K562 (cell line): Measurements from ENCODE around the gene IL21. TPM values are rescaled to one million over a fixed set of nuclear protein-coding genes. Genes with fewer than 3 reads are reported as not detected.

Experiments used
- BRF1 ChIP-seq: IDR thresholded peaks from 3 replicates; pipeline ENCODE4 v1.6.1; 2011; ENCODE audit warnings: borderline replicate concordance, mild to moderate bottlenecking; ENCODE audit not compliant: insufficient read length; ENCODE audit errors: extremely low read depth
- CBX2 ChIP-seq: fragments of 200-600 bp; sonication (generic); IDR thresholded peaks from one replicate; pipeline ENCODE4 v1.6.1; 2012; ENCODE audit warnings: mild to moderate bottlenecking, low read length, inconsistent platforms; ENCODE audit not compliant: insufficient read depth, poor library complexity, severe bottlenecking
- CEBPZ ChIP-seq: fragments of 150-350 bp; IDR thresholded peaks from 2 replicates; pipeline ENCODE4 v1.6.1; 2014; ENCODE audit warnings: low read depth, mild to moderate bottlenecking, low read length, borderline replicate concordance
- CHCHD3 ChIP-seq: fragments of 250-450 bp; sonication (Bioruptor Pico); IDR thresholded peaks from 2 replicates; pipeline ENCODE4 v2.1.2; 2022; ENCODE audit warnings: mild to moderate bottlenecking
- CTCFL ChIP-seq: IDR thresholded peaks from 2 replicates; pipeline ENCODE4 v1.6.1; 2011; ENCODE audit warnings: borderline replicate concordance, low read depth, mild to moderate bottlenecking, moderate library complexity, low read length; ENCODE audit not compliant: insufficient read depth, poor library complexity, severe bottlenecking
- ETS2 ChIP-seq: IDR thresholded peaks from 2 replicates; pipeline ENCODE4 v1.6.1; 2016; ENCODE audit warnings: borderline replicate concordance, missing genetic modification characterization, mild to moderate bottlenecking, moderate library complexity, missing compliant biosample characterization; ENCODE audit not compliant: poor library complexity, severe bottlenecking
- EZH2 ChIP-seq: IDR thresholded peaks from 2 replicates; pipeline ENCODE4 v1.6.1; 2012; ENCODE audit warnings: low read depth, mild to moderate bottlenecking, inconsistent platforms, low read length, borderline replicate concordance
- FOXA1 ChIP-seq: fragments of 450-650 bp; IDR thresholded peaks from 2 replicates; pipeline ENCODE4 v1.6.1; 2016; ENCODE audit warnings: mild to moderate bottlenecking, borderline replicate concordance
- GATAD2A ChIP-seq: fragments of 450-650 bp; IDR thresholded peaks from 2 replicates; pipeline ENCODE4 v1.6.1; 2017
- JUNB ChIP-seq: fragments of 450-650 bp; formaldehyde crosslinking; conservative IDR thresholded peaks from 2 replicates; pipeline ENCODE4 v1.4.0; 2020; ENCODE audit warnings: mild to moderate bottlenecking
- JUND ChIP-seq, 2 experiments: IDR thresholded peaks; 2 replicates in 1 of 2; 3 replicates in 1 of 2; pipeline ENCODE4 v1.6.1; 2011; ENCODE audit warnings: borderline replicate concordance in 2 of 2, low read depth in 2 of 2, low read length in 2 of 2, improper control_type of control experiment in 1 of 2, missing biosample characterization in 1 of 2, missing genetic modification characterization in 1 of 2, missing genetic modification reagents in 1 of 2
- L3MBTL2 ChIP-seq: fragments of 450-650 bp; IDR thresholded peaks from 2 replicates; pipeline ENCODE4 v1.6.1; 2016; ENCODE audit warnings: mild to moderate bottlenecking, moderate library complexity
- PCBP2 ChIP-seq: fragments of 200-400 bp; formaldehyde crosslinking; IDR thresholded peaks from 2 replicates; pipeline ENCODE4 v1.6.1; 2018; ENCODE audit warnings: low read length, low read depth, mild to moderate bottlenecking, moderate library complexity; ENCODE audit not compliant: poor library complexity, severe bottlenecking
- POLR2B ChIP-seq: fragments of 450-650 bp; IDR thresholded peaks from 2 replicates; pipeline ENCODE4 v1.6.1; 2018; ENCODE audit warnings: low read depth; ENCODE audit not compliant: partially characterized antibody
- SMAD1 ChIP-seq: fragments of 150-350 bp; IDR thresholded peaks from 2 replicates; pipeline ENCODE4 v1.6.1; 2014; ENCODE audit warnings: low read length, low read depth; ENCODE audit not compliant: partially characterized antibody
- SPI1 ChIP-seq: IDR thresholded peaks from 2 replicates; pipeline ENCODE4 v1.6.1; 2011; ENCODE audit warnings: low read depth, low read length, control low read depth, borderline replicate concordance
- TSC22D4 ChIP-seq: fragments of 450-650 bp; IDR thresholded peaks from 2 replicates; pipeline ENCODE4 v1.6.1; 2016; ENCODE audit warnings: missing genetic modification characterization, missing biosample characterization, control low read depth
- ZNF347 ChIP-seq: fragments of 450-650 bp; formaldehyde crosslinking; IDR thresholded peaks from 2 replicates; pipeline ENCODE4 v1.4.0; 2020; ENCODE audit warnings: low read depth, mild to moderate bottlenecking, moderate library complexity
- ZNF408 ChIP-seq: fragments of 250-450 bp; sonication (Bioruptor Pico); IDR thresholded peaks from 2 replicates; pipeline ENCODE4 v1.4.0; 2020; ENCODE audit warnings: low read depth, mild to moderate bottlenecking, moderate library complexity
- ZNF57 ChIP-seq: fragments of 450-650 bp; formaldehyde crosslinking; IDR thresholded peaks from 2 replicates; pipeline ENCODE4 v1.4.0; 2020; ENCODE audit warnings: mild to moderate bottlenecking, moderate library complexity
- ZNF780A ChIP-seq: fragments of 250-450 bp; sonication (Bioruptor Pico); IDR thresholded peaks from 2 replicates; pipeline ENCODE4 v1.5.0; 2021; ENCODE audit warnings: mild to moderate bottlenecking
- polyA plus RNA-seq, 8 experiments: library from polyadenylated mRNA; depleted of rRNA in 4 of 8; stranded (reverse) in 5 of 8; unstranded in 3 of 8; fragments of >200 nt; fragmentation: Nextera tagmentation in 2 of 8; fragmentation: Illumina TruSeq in 1 of 8; extraction: Ambion mirVana in 2 of 8; extraction: Trizol in 1 of 8; gene quantifications; 2 replicates each; pipeline versions ENCODE4 v1.2.1 to v1.2.3, GENCODE V29; 2011 to 2014; ENCODE audit warnings: inconsistent platforms in 1 of 8, missing spikeins in 1 of 8
- total RNA-seq, 7 experiments: library from RNA; depleted of rRNA in 6 of 7; stranded (reverse); fragments of >200 nt in 6 of 7; fragmentation: Illumina TruSeq in 2 of 7; extraction: Trizol in 2 of 7; gene quantifications; 2 replicates each; pipeline versions ENCODE4 v1.2.1 to v1.2.3, GENCODE V29; 2011 to 2021; ENCODE audit warnings: low replicate concordance in 1 of 7

The IL21 gene
- total and polyA plus RNA-seq, 9 of the 15 experiments (the other 6 are each of a cell fraction or from before 2014, with no cell fraction given), result not detected

GRCh38 chr4:122602277-122603142 lies 18.4 kb downstream of the IL21 start (continued):
- TF ChIP-seq ZNF347 (CRISPR knock-in tag) (no peak), ZNF408 (CRISPR knock-in tag) (no peak), POLR2B (no peak), BRF1 (no peak), JUNB (no peak), GATAD2A (no peak), TSC22D4 (tag) (no peak), CTCFL (no peak), CBX2 (no peak), CEBPZ (no peak), PCBP2 (no peak), SPI1 (no peak), CHCHD3 (CRISPR knock-in tag) (no peak), ZNF780A (CRISPR knock-in tag) (no peak), EZH2 (no peak), JUND (IDR thresholded peaks at IDR 0.05; ENCODE audit: borderline replicate concordance, low read depth, low read length) (no peak), JUND (tag; IDR thresholded peaks at IDR 0.05; ENCODE audit: borderline replicate concordance, low read depth, low read length) (no peak), ETS2 (tag) (no peak), SMAD1 (no peak), L3MBTL2 (peak; percentile 33), ZNF57 (CRISPR knock-in tag) (no peak), FOXA1 (no peak)
